ENCODE measurements around the gene ADAMTS15.

GRCh38 chr11:130486987-130487923 lies 38.8 kb downstream of the ADAMTS15 start:
- no peak for TF ChIP-seq CTCF (conservative IDR thresholded peaks at IDR 0.05; ENCODE audit: low read length)
- no peak for TF ChIP-seq EZH2phosphoT487 (IDR thresholded peaks at IDR 0.05; ENCODE audit: borderline replicate concordance, low read depth, low read length)
